ENCODE results near the gene LONP1.

LONP1 gene

GRCh38 chr19:5645409-5645808, 74.5 kb downstream of the LONP1 start:
- no peak for DNase-seq (ENCODE audit: low spot score)

GRCh38 chr19:5644037-5644436, 75.9 kb downstream of the LONP1 start:
- DNase-seq (ENCODE audit: low spot score) = no peak

GRCh38 chr19:5643060-5643459, 76.9 kb downstream of the LONP1 start:
- DNase-seq (ENCODE audit: low spot score) = no peak

GRCh38 chr19:5642204-5642603, 77.7 kb downstream of the LONP1 start:
- DNase-seq (ENCODE audit: low spot score) = no peak

Data from hematopoietic multipotent progenitor cell treated with erythropoietin and hydrocortisone succinate and interleukin-3 and kit ligand, for 15 days (in vitro differentiated cells).